SK-N-MC (cell line): ENCODE results near the gene TMEM156.

Source experiments
- DNase-seq: peaks from one replicate; pipeline ENCODE4 v3.0.0-alpha.2; 2011; ENCODE audit warnings: low read depth, low spot score
- H3K27ac ChIP-seq: fragments of 200-600 bp; sonication (generic); 2 replicates; pipeline ENCODE4 v1.5.1; 2016; ENCODE audit warnings: mixed run types
- H3K36me3 ChIP-seq: fragments of 200-600 bp; sonication (generic); 2 replicates; pipeline ENCODE4 v1.6.1; 2017; ENCODE audit warnings: antibody characterized with exemption, low read length, mixed read lengths; ENCODE audit not compliant: insufficient read depth
- H3K4me3 ChIP-seq: fragments of 200-600 bp; sonication (generic); 2 replicates; pipeline ENCODE4 v1.5.1; 2016
- H3K9ac ChIP-seq: fragments of 200-600 bp; sonication (generic); 2 replicates; pipeline ENCODE4 v1.8.0; 2017; ENCODE audit warnings: mixed run types, mixed read lengths; ENCODE audit not compliant: insufficient read length
- H3K9me3 ChIP-seq: fragments of 200-600 bp; sonication (generic); 2 replicates; pipeline ENCODE4 v1.6.1; 2017; ENCODE audit warnings: low read depth, mild to moderate bottlenecking, antibody characterized with exemption, low read length, moderate library complexity, mixed read lengths
- EZH2 ChIP-seq: fragments of 200-600 bp; sonication (generic); IDR thresholded peaks from one replicate; pipeline ENCODE4 v1.6.1; 2017; ENCODE audit warnings: antibody characterized with exemption
- FOXP2 ChIP-seq: optimal IDR thresholded peaks from 2 replicates; pipeline ENCODE3; 2011; ENCODE audit warnings: mild to moderate bottlenecking, moderate library complexity; ENCODE audit not compliant: insufficient read depth; ENCODE audit errors: extremely low read length, control extremely low read depth
- POLR2AphosphoS5 ChIP-seq: IDR thresholded peaks from 2 replicates; pipeline ENCODE4 v1.6.1; 2012; ENCODE audit warnings: mild to moderate bottlenecking, low read depth, low read length, borderline replicate concordance

The TMEM156 gene

DNA sequence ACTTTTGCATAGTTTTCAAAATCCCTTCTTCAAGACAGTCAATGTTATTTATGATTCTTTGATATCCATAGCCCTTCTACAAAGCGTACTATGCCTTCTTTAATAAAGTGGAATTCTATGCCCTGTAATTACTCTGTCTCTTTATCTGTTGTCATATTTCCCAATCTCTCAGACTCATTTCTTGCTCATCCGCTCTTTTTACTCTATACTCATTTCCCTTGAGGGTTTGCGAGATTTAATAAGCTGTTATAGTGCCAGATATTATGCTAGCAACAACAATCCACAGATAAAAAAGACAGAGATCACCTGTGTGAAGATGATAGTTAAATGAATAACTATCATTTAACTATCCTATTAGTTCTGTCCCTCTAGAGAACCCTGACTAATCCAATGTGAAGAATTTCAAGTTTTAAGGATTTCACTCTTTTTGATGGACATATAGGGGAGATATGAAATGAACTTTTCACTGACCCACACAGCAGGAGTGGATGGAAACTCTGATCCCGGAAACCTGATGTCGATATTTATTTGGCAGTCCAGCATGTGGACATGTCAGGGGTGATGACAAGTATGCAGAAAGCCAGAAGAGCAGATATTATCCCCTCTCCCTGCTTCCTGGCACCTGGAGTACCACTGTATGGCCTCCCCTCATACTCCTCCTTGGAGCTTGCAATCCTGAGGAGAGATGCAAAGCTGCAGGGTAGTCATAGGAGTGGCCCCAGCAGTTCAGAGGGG, 49.7 kb downstream of the TMEM156 start:
- H3K36me3 ChIP-seq, result no peaks in the 10 kb centered on the region
- DNase-seq, result no peak
- H3K9ac ChIP-seq, result no peak overlapping the region
- H3K4me3 ChIP-seq, result no peak overlapping the region
- H3K27ac ChIP-seq, result no peak overlapping the region
- TF ChIP-seq POLR2AphosphoS5 (no peak), EZH2 (no peak), FOXP2 (no peak)
- no peaks in the 10 kb centered on the region for H3K9me3 ChIP-seq

DNA sequence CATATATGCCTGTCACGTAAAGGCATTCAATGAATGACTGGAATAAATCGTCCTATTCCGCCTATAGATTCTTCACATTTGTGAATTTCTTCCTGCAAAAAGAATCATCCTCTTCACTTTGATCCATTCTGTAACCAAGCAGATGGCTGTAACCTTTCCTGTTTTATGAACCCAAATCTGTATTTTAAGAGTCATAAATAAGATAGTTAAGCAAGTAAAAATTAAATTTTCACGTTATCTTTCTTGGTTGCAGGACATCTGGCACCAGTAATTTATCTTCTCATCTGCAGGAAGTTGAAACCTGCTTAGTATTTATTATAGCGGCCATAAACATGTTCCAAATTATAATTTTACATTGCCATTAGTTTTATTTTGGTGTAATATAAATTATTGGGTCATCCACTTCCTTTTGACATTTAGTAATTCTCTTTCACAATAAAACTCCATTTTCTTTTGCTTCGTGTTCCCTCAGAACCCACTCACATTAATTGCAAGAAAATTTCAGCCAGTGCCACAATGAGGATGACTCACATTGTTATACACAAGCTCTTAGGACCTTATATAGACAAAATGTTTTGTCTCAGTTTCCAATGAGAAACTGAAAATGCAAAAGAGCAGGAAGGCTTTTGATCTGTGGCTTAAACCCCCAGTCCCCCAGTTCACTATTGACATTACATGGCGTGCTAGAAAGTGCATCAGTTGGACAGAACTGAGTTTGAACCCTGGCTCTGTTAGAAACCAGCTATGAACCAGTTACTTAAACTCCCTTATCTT, 51.1 kb downstream of the TMEM156 start:
- Histone ChIP-seq H3K4me3 (no peak overlapping the region), H3K27ac (peak overlapping the region; percentile 36; the same call in 1 of the 2 replicates), H3K9me3 (no peaks in the 10 kb centered on the region), H3K36me3 (no peaks in the 10 kb centered on the region), H3K9ac (no peak overlapping the region)
- no peak for DNase-seq
- TF ChIP-seq EZH2, result no peak
- TF ChIP-seq POLR2AphosphoS5, result no peak
- TF ChIP-seq FOXP2, result no peak

GRCh38 chr4:38979511-38980230, 52.5 kb downstream of the TMEM156 start:
- Histone ChIP-seq H3K9me3 (no peaks in the 10 kb centered on the region), H3K36me3 (no peaks in the 10 kb centered on the region), H3K27ac (no peak overlapping the region), H3K4me3 (no peak overlapping the region), H3K9ac (no peak overlapping the region)
- TF ChIP-seq FOXP2, result no peak
- TF ChIP-seq EZH2, result no peak
- no peak for TF ChIP-seq POLR2AphosphoS5
- DNase-seq, result no peak

GRCh38 chr4:38979081-38979480, 53.1 kb downstream of the TMEM156 start:
- Histone ChIP-seq H3K9me3 (no peaks in the 10 kb centered on the region), H3K27ac (no peak overlapping the region), H3K4me3 (no peak overlapping the region), H3K9ac (no peak overlapping the region), H3K36me3 (no peaks in the 10 kb centered on the region)
- no peak for DNase-seq
- no peak for TF ChIP-seq EZH2
- TF ChIP-seq FOXP2, result no peak
- TF ChIP-seq POLR2AphosphoS5, result no peak

DNA sequence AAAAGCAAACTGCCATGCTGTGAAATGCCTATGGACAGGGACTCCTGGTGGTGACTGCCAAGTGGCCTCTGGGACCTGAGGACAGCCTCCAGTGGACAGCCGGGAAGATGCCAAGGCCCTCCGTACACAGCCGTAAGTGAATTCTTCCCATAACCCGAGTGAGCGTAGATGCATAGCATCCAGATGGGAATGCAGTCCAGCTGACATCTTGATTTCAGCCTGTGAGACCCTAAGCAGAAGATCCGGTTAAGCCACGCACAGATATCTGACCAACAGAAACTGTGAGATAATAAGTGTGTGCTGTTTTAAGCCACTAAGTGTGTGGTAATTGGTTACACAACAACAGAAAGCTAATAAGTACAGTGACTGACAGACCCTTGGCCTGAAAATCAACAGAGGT, 55.9 kb downstream of the TMEM156 start:
- TF ChIP-seq POLR2AphosphoS5 (no peak), EZH2 (no peak), FOXP2 (no peak)
- Histone ChIP-seq H3K27ac (no peak overlapping the region), H3K9me3 (no peaks in the 10 kb centered on the region), H3K9ac (no peak overlapping the region), H3K36me3 (no peaks in the 10 kb centered on the region), H3K4me3 (no peak overlapping the region)
- DNase-seq, result no peak

GRCh38 chr4:38968668-38969067, 63.5 kb downstream of the TMEM156 start:
- H3K4me3 ChIP-seq, result no peak overlapping the region
- no peaks in the 10 kb centered on the region for H3K36me3 ChIP-seq
- H3K9me3 ChIP-seq, result no peaks in the 10 kb centered on the region
- no peak for DNase-seq
- H3K9ac ChIP-seq, result no peak overlapping the region
- no peak overlapping the region for H3K27ac ChIP-seq
- no peak for TF ChIP-seq POLR2AphosphoS5
- no peak for TF ChIP-seq FOXP2
- no peak for TF ChIP-seq EZH2

DNA sequence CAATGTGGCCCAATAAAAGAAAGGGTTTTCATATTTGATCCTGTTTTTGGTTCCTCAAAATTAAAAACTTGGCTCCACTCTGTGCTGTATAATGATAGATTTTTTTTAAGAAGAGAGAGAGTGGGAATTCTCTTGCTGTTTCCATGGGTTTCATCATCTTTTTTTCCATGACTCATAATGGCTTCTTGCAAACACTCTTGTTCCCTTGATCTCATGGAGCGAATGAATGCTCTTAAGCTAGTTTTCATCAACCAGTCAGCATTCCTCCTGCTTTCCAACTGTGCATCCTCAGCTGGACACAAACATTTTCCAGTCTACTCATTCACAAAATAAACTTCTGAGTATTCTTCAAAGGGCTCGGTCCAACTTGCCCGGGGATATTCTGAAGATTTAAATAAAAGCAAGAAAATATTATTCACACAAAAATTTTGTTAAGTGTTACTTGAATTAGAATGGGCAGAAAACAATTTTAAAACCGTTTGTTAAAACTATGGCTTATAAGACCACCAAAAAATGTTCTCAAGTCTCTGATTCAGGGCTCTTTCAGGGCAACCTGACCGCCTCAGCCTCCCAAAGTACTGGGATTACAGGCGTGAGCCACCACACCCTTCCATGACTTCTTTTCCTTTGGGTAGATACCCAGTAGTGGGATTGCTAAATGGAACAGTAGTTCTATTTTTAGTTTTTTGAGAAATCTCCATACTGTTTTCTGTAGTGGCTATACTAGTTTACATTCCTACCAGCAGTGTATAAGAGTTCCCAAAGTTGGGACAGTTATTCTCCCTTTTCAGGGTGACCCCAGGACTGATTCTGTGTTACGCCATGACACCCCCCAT, 64.7 kb downstream of the TMEM156 start:
- Histone ChIP-seq H3K27ac (peak overlapping the region; percentile 65), H3K36me3 (no peaks in the 10 kb centered on the region), H3K9me3 (no peaks in the 10 kb centered on the region), H3K9ac (no peak overlapping the region), H3K4me3 (no peak overlapping the region)
- no peak for TF ChIP-seq EZH2
- no peak for TF ChIP-seq FOXP2
- TF ChIP-seq POLR2AphosphoS5, result no peak
- DNase-seq, result peak; percentile 26
